Measurements from ENCODE around the gene APOBEC3H. TPM values are rescaled to one million over a fixed set of nuclear protein-coding genes. Genes with fewer than 3 reads are reported as not detected.

APOBEC3H gene
- total RNA-seq, 2 donors from 2014 or later: not detected

DNA sequence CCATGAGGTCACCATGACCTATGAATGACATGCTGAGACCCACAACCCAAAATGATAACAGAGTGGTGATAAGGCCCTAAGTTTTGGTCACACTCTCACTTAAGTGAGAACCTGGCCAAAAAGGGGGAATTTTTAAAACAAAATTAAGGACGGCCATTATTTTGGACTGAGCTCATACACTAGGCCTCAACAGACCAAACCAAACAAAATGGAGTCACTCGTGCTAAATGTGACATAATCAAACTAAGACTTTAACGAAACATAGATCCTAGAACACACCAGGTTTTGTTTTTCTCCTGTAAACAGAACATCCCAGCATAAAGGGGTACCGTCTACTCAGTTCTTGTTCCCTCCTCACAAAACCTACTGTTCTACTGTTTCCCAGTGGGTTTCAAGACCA, 11.4 kb downstream of the APOBEC3H start:
- intact Hi-C loops (cut with DNase I): no loop called here

DNA sequence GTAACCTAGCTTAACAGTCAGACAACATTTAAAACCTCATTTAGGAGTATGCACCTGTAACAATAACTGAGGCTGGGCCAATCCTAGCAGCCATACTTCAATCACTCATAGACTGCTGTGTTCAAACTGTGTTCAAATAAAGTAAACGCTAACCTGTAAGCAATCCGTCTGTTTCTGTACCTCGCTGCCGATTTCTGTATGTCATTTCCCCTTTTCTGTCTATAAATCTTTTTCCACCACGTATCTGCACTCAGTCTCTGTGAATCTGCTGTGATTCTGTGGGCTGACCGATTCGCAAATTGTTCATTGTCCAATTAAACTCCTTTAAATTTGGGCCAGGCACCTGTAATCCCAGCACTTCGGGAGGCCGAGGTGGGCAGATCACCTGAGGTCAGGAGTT, 12.3 kb downstream of the APOBEC3H start:
- no peak for TF ChIP-seq POLR2A (IDR thresholded peaks at IDR 0.05)
- TF ChIP-seq, protein P1, sequence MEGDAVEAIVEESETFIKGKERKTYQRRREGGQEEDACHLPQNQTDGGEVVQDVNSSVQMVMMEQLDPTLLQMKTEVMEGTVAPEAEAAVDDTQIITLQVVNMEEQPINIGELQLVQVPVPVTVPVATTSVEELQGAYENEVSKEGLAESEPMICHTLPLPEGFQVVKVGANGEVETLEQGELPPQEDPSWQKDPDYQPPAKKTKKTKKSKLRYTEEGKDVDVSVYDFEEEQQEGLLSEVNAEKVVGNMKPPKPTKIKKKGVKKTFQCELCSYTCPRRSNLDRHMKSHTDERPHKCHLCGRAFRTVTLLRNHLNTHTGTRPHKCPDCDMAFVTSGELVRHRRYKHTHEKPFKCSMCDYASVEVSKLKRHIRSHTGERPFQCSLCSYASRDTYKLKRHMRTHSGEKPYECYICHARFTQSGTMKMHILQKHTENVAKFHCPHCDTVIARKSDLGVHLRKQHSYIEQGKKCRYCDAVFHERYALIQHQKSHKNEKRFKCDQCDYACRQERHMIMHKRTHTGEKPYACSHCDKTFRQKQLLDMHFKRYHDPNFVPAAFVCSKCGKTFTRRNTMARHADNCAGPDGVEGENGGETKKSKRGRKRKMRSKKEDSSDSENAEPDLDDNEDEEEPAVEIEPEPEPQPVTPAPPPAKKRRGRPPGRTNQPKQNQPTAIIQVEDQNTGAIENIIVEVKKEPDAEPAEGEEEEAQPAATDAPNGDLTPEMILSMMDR (IDR thresholded peaks at IDR 0.05): no peak
- H3K36me3 ChIP-seq (replicated peaks in 1 of 2; ENCODE audit: insufficient read depth in 1 of 2, low read depth in 2 of 2): no peaks in the 10 kb centered on the region
- H3K4me1 ChIP-seq: no peaks in the 10 kb centered on the region
- no peaks in the 10 kb centered on the region for H3K27me3 ChIP-seq
- H3K27ac ChIP-seq: no peak overlapping the region
- intact Hi-C loops (cut with DNase I): no loop called here
- ATAC-seq: no peak
- no peak overlapping the region for H3K4me3 ChIP-seq
- WGBS, 2 donors: 80 to 84% methylated on average over 9 of the region's 9 CpGs
- DNase-seq: no peak
- no peaks in the 10 kb centered on the region for H3K9me3 ChIP-seq

More for the DNA sequence above, 11.4 kb downstream of the APOBEC3H start:
- no peak for ATAC-seq
- WGBS, 2 donors: 84 to 89% methylated on average over 4 of the region's 4 CpGs
- DNase-seq: no peak
- TF ChIP-seq, protein P1 (IDR thresholded peaks at IDR 0.05): no peak
- no peak for TF ChIP-seq POLR2A (IDR thresholded peaks at IDR 0.05)
- no peaks in the 10 kb centered on the region for H3K9me3 ChIP-seq
- H3K36me3 ChIP-seq (replicated peaks in 1 of 2; ENCODE audit: insufficient read depth in 1 of 2, low read depth in 2 of 2): no peaks in the 10 kb centered on the region
- no peaks in the 10 kb centered on the region for H3K4me1 ChIP-seq
- H3K27me3 ChIP-seq: no peaks in the 10 kb centered on the region
- H3K4me3 ChIP-seq: no peak overlapping the region
- H3K27ac ChIP-seq: no peak overlapping the region

DNA sequence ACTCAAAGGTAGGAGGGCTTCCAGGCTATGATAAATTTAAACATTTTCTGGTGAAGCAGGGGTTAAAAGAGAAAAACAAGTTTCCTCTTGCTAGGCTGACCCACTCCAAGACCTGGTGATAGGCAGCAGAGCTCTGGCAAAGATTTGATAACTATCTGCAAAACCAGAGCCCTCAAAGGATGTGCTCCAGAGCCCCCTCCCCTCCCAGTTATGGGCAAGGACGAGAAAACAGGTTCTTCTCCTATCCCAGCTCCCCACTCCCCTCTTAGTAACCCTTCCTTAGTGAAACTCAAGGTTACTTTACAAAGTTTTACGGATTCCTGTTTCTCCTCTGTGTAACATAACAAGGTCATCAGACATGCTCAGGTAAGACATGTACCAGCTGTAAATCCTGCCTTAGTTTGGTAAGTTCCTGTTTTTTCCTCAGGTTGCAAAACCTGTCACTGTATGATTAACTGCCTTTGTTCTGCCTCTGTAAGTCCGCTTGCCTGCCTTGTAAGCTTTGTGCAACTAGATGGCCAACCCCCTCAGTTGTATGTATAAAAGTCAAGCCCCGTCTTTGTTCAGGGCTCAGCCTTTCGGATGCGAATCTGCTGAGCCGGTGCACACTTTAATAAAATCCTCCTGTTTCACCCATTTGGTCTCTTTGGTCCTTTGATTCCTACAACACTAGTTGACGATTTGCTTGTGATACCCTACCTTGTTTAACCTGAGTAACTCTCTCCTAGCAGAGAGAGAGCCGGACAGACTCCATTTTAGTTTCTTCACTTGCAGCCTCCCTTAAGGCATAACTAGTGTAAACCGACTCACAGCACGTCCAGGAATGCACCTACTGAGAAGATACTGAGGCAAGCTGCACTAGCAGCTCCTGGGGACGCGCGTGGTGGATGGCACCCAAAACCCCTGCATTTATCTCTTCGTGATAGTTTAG, 13.9 kb downstream of the APOBEC3H start:
- ATAC-seq: no peak
- DNase-seq: no peak

DNA sequence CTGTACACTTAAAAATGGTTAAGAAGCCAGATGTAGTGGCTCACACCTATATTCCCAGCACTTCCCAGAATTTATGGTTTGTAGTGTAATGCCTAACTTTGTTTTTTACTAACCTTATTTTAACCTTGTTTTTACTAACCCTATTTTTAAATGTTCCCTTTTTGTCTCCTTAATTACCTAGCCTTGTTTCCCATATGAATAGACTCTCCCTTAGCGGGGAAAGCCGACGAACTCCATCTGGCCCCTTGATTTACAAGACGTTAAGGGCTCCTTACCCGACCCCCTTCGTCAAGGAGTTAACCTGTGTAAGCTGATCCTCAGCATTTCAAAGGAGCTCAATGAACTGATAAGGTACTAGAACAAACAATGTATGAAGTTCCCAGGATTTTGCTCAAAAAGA, 17.1 kb downstream of the APOBEC3H start:
- no peak for TF ChIP-seq POLR2A (IDR thresholded peaks at IDR 0.05)
- TF ChIP-seq, protein P1 (IDR thresholded peaks at IDR 0.05): no peak
- no peaks in the 10 kb centered on the region for H3K9me3 ChIP-seq
- no peak overlapping the region for H3K4me3 ChIP-seq
- H3K27me3 ChIP-seq: no peaks in the 10 kb centered on the region
- no peaks in the 10 kb centered on the region for H3K36me3 ChIP-seq (replicated peaks in 1 of 2; ENCODE audit: insufficient read depth in 1 of 2, low read depth in 2 of 2)
- intact Hi-C loops (cut with DNase I): no loop called here
- H3K4me1 ChIP-seq: no peaks in the 10 kb centered on the region
- WGBS, 2 donors: 40 to 55% methylated on average over 6 of the region's 6 CpGs
- DNase-seq (no peak), ATAC-seq (no peak)
- no peak overlapping the region for H3K27ac ChIP-seq

More for the DNA sequence above, 13.9 kb downstream of the APOBEC3H start:
- 64 to 66% methylated on average over 15 of the region's 15 CpGs for WGBS, 2 donors
- no peaks in the 10 kb centered on the region for H3K4me1 ChIP-seq
- intact Hi-C loops (cut with DNase I): no loop called here
- H3K27me3 ChIP-seq: no peaks in the 10 kb centered on the region
- H3K4me3 ChIP-seq: no peak overlapping the region
- H3K9me3 ChIP-seq: no peaks in the 10 kb centered on the region
- no peaks in the 10 kb centered on the region for H3K36me3 ChIP-seq (replicated peaks in 1 of 2; ENCODE audit: insufficient read depth in 1 of 2, low read depth in 2 of 2)
- TF ChIP-seq, protein P1 (IDR thresholded peaks at IDR 0.05): no peak
- no peak for TF ChIP-seq POLR2A (IDR thresholded peaks at IDR 0.05)
- H3K27ac ChIP-seq: no peak overlapping the region
